Smooth muscle cell of the brain vasculature (primary cell): Measurements from ENCODE around the gene TMEM138.
"Not testable (repeated sequence)": the region's sequence is repeated elsewhere in the genome, so short reads cannot be mapped to it uniquely, and the experiment has no call there.

Experiments used
- DNase-seq: peaks from one replicate; pipeline ENCODE4 v3.0.0-alpha.2; 2012; ENCODE audit warnings: low read depth, low spot score

TMEM138 gene

GRCh38 chr11:61364012-61364675 is 2.0 kb downstream of the TMEM138 start:
- no peak for DNase-seq

DNA sequence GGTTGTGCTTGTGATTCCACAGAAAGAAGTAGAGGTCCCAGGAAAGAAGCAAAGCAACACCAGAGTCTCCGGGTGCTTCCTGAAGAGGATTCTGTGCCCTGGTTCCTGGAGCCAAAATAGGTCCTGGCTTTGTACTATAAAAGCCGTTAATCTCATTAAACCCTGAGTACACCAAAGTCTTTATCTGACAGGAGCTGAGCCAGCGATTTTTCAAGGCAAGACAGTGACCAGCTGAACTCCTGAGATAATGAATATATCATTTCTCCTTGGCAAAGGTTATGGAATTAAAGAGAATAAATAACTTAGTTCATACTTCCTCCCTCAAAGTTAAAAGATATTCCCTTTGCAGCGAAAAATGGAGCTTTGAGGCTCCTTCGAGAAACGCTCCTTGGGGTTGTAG is 5.2 kb downstream of the TMEM138 start:
- DNase-seq: no peak

- no peak for DNase-seq
Measured at GRCh38 chr11:61368646-61369045, 6.5 kb downstream of the TMEM138 start.

- DNase-seq: peak; percentile 9
Measured at GRCh38 chr11:61369372-61370348, 7.5 kb downstream of the TMEM138 start.

DNA sequence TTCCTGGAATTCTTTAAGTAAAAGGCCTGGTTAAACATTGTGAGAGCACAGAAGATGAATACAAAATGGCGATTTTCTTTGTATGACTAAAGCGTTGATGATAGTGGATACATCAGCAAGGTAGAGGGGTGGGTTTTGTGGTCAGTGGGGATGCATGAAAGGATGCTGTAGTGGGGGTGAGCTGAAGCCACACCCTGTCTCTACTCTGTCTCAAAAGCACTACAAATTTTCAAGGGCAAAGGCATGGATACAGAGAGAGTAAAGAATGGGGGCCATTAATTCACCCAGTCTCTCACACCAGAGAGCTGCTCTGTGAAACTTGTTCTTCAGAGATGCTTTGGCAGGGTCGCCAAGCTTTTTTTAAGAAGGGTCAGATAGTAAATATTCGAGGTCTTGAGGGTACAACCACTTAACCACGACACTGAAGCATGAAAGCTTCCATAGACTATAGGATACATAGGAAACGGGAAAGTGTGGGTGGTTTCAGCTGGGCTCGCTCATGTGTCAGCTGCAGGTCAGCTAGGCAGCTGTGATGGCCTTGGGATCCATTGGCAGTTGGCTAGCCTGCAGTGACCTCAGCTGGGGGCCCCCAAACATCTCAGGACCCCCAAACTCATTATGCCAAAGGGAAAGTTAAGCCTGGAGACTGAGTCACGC is 8.3 kb downstream of the TMEM138 start:
- no peak for DNase-seq

DNA sequence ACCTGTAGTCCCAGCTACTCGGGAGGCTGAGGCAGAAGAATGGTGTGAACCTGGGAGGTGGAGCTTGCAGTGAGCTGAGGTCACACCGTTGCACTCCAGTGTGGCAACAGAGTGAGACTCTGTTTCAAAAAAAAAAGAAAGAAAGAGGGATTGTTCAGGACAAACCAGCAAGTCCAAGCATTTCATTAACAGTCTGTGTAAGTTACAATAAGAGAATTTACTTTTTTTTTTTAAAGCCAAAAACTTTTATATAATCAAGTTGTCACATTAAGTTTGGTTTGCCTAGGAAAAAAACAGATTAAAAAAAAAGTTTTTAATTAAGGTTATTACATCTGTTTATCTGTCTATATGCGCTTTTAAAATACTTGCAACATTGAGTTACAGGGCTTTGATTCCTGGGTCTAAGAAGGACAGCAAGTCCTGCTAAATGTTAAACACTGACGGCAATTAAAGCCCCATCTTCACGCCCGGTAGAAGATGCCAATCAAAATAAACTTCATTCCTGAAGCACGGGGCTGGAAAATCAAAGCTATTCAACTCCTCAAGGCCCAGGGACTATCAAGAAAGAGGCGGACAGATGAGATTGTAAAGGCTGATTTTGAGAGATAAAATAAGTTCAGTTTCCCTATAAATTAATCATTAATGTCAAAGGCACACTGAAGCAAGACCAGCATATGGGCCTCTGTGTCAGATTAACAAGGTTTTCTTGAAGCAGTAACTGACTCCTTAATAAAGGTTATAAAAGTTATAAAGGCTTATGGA is 10.7 kb downstream of the TMEM138 start:
- no peak for DNase-seq

DNA sequence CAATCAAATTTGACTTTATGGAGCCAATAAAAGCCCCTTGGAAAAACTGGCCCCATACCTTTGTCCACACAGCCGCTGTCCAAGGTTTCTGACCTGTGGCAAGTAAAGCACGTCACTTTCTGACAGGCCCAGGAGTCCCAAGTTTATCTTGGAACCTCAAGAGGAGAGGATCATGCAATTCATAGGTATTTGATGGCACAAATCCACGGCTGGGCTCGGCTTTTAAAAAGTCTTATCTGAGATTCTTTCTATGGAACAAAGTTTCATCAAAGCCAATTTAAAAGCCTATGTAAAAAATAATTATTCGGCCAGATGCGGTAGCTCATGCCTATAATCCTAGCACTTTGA is 13.6 kb downstream of the TMEM138 start:
- no peak for DNase-seq

DNA sequence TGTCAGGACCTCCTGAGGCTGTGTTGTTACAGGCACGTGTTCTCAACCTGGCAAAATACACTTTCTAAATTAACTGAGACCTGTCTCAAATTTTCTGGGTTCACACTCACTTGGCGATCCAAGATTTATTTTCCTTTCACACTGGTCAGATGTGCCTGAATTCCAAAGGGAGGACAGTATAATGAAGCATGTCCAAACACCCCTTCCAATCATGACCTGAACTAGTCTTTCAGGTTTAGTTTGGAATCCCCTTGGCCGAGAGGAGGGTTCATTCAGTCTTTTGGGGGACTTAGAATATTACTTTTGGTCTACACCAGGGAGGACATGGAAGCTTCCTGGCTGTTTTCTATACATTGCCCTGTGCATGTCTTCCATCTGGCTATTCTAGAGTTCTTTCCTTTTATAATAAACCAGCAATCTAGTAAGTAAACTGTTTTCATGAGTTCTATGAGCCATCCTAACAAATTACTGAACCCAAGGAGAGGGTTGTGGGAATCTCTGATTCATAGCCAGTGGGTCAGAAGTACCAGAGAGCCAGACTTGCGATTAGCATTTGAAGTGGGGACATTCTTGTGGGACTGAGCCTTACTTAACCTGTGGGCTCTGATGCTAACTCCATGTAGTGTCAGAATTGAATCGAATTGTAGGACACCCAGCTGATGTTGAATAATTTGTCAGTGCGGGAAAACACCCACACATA is 15.4 kb downstream of the TMEM138 start:
- DNase-seq: no peak

DNA sequence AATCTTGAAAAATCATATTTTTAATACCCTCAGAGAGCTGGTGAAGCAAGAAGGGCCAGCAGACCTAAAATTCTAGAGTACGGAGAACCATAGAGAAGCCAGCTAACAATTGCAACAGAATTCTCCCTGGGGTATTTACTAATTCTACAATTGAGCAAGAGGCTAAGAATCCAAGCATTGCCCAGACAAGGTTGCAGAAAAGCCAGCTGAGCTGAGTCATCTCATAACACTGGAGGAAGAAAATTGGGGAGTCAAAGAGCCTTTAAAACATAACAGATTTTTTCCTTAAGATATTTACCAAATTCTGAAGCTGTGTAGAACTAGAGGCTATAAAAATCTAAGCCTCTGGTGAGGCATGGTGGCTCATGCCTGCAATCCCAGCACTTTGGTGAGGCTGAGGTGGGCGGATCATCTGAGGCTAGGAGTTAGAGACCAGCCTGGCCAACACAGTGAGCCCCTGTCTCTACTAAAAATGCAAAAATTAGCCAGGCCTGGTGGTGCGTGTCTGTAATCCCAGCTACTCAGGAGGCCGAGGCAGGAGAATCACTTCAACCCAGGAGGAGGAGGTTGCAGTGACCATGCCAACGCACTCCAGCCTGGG is 16.6 kb downstream of the TMEM138 start:
- DNase-seq: peak; percentile 89

- no peak for DNase-seq
Measured at GRCh38 chr11:61380884-61381283, 18.7 kb downstream of the TMEM138 start.

DNA sequence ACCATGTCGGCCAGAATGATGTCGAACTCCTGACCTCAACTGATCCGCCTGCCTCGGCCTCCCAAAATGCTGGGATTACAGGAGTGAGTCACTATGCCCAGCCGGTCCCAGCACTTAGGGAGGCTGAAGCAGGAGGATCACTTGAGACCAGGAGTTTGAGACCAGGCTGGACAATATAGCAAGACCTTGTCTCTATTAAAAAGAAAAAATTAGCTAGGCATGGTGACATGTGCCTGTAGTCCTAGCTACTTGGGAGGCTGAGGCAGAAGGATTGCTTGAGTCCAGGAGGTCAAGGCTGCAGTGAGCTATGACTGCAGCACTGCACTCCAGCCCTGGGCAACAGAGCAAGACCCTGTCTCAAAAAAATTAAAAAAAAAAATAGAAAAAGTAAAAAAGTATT is 21.7 kb downstream of the TMEM138 start:
- DNase-seq: not testable (repeated sequence)

DNA sequence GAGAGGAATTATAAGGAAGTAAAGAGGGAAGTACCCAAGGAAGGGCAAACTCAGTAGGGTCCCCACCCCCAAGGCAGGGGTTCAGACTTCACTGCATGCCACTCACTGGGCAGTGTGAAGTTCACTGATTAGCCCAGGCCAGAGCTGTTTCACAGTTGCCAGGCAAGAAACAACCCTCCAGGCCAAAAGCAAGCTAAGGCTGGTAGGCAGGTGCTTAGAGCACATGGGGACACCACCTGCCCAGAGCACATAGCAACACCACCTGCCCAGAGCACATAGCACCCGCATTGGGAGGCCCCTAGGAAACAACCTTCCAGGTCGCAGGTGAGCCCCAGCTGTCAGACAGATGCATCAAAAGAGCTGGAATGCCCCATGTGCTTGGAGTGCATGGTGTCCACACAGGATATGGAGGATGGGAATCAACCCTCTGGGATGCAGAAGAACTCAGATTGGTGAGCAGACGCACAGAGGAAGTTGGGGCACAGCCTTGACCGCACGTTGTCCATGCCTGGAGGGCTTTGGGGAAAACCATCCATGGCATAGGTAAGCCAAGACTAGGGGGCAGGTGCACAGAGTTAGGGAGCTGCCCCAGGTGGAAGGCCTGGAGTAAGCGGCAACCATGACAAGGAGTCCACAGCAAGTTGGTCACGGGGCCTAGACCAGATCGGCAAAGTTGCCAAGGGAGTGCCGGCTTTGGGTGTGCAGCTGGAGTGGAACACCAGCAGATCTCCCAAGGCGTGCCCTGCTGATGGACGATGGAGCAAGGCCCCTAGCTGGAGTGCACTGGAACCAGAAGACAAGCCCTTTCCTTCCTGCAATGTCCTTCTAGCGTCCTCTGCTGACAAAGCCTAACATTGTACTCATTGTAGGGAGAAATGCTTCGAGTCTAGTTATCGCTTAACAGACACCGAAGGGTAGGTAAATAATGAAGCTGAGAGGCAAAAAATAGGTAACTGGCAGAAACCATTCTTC is 22.4 kb downstream of the TMEM138 start:
- no peak for DNase-seq

GRCh38 chr11:61390161-61390560 is 28.0 kb downstream of the TMEM138 start:
- DNase-seq: no peak

- DNase-seq: no peak
Measured at GRCh38 chr11:61392981-61393595, 30.9 kb downstream of the TMEM138 start.

GRCh38 chr11:61401173-61401572 is 39.0 kb downstream of the TMEM138 start:
- DNase-seq: no peak

GRCh38 chr11:61401573-61401972 is 39.4 kb downstream of the TMEM138 start:
- no peak for DNase-seq

DNA sequence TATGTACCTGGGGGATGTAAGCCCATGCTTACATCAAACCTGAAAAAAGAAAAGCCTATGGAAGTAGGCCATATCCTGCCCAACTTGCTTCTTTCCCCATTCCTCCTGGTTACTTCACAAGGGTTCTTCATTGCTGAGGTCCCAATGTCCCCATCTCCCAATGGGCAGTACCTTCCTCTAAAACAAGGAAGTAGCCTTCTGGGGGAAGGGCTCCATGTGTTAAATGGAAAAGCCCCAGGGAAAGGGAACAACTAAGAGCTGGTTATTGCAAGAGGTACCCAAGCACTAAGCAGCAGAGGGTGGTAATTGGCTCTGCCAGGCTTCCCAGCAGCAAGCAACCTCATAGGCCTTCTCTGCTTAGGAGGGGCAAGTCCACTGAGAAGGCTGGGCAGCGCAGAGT is 41.5 kb downstream of the TMEM138 start:
- no peak for DNase-seq

DNA sequence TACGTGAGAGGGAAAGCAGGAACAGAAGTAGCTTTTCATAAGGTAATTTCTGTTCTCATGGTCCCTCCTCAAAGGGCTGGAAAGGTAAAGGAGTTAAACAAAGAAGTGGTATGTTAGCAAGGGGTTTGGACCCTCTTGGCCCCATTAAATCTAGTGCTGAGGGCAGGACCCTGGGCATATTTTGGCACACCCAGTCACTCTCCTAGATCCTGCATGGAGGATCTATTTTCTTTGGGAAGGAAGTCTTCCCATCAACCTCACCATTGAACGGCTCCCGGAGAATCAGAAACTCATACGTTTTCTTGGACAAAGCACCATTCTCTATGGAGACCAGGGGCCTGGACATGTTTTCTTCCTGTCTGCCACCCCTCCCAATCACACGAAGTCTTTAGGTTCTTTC is 41.9 kb downstream of the TMEM138 start:
- DNase-seq: no peak

- no peak for DNase-seq
Measured at GRCh38 chr11:61404641-61405040, 42.5 kb downstream of the TMEM138 start.
